Fibroblast of mammary gland (primary cell): ENCODE data around the gene KIF14.

Source experiments
- DNase-seq: peaks from one replicate; pipeline ENCODE4 v3.0.0-alpha.2; 2010; ENCODE audit warnings: low read depth
- H3K4me3 ChIP-seq: 2 replicates; pipeline ENCODE4 v1.5.1; 2011; ENCODE audit warnings: low read depth, mild to moderate bottlenecking, low read length, moderate library complexity; ENCODE audit not compliant: control insufficient read depth
- TF ChIP-seq, protein P1 (sequence below): conservative IDR thresholded peaks from 2 replicates; pipeline ENCODE4 v1.5.1; 2011; ENCODE audit warnings: low read depth, low read length, inconsistent platforms; ENCODE audit not compliant: control insufficient read depth, insufficient read depth

The KIF14 gene

DNA sequence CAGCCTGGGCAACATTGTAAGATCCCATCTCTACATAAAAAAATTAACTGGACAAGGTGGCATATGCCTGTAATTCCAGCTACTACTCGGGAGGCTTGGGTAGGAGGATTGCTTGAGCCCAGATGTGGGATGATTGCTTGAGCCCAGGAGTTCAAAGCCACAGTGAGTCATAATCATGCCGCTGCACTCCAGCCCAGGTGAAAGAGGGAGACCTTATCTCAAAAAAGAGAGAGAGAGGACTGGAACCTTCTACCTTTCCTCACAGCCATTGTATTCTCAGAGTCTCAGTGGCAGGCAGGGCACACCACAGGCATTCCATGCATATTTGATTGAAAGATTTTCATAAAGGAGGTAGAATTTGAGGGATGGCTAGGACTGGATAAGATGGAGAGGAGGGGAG, 78.4 kb downstream of the KIF14 start:
- TF ChIP-seq, protein P1, sequence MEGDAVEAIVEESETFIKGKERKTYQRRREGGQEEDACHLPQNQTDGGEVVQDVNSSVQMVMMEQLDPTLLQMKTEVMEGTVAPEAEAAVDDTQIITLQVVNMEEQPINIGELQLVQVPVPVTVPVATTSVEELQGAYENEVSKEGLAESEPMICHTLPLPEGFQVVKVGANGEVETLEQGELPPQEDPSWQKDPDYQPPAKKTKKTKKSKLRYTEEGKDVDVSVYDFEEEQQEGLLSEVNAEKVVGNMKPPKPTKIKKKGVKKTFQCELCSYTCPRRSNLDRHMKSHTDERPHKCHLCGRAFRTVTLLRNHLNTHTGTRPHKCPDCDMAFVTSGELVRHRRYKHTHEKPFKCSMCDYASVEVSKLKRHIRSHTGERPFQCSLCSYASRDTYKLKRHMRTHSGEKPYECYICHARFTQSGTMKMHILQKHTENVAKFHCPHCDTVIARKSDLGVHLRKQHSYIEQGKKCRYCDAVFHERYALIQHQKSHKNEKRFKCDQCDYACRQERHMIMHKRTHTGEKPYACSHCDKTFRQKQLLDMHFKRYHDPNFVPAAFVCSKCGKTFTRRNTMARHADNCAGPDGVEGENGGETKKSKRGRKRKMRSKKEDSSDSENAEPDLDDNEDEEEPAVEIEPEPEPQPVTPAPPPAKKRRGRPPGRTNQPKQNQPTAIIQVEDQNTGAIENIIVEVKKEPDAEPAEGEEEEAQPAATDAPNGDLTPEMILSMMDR: no peak
- no peak overlapping the region for H3K4me3 ChIP-seq
- no peak for DNase-seq

DNA sequence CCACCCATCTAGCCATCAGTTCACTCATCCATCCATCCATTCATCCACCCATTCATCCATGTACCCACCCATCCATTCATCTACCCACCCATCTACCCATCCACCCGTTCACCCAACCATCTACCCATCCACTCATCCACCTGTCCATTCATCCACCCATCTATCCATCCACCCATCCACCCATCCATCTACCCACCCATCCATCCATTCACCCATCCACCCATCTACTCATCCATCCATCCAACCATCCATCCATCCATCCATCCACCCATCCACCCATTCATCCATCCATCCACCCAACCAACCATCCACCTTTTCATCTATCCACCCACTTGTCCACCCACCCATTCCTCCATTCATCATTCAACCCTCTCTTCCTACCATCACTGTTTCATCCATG, 80.3 kb downstream of the KIF14 start:
- TF ChIP-seq, protein P1: no peak
- H3K4me3 ChIP-seq: no peak overlapping the region
- no peak for DNase-seq

DNA sequence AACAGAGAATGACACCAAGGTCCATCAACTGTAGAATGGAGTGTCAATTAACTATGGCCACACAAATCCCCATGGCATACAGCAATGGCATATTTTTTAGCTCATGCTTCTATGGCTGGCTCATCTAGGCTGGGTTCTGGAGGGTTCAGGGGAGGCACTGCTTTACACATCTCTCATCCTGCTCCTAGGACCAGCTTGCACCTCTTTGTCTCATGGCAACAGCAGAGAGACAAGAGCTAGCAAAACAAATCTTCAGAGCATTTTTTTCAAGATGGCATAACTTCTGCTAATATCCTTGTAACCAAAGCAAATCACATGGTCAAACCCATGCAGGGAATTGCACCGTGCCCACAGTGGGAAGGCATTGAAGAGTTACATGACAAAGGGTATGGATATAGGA, 82.4 kb downstream of the KIF14 start:
- H3K4me3 ChIP-seq: no peak overlapping the region
- TF ChIP-seq, protein P1: no peak
- DNase-seq: no peak

DNA sequence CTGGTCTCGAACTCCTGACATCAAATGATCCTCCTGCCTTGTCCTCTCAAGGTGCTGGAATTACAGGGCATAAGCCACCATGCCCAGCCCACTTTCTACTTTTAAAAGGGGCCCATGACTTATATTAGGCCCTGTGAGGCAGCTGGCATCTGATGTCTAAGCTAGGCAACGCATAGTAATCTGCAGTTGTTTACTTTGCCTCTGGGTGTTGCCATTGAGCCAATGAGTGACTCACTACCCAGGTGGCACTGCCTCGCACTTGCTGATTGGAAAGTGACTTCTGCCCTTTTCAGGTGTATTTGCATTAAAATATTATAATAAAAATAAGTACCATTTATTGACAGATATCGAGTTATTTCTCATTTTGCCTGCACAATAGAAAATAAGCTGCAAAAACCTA, 84.9 kb downstream of the KIF14 start:
- TF ChIP-seq, protein P1: no peak
- peak; percentile 36 for DNase-seq
- no peak overlapping the region for H3K4me3 ChIP-seq

DNA sequence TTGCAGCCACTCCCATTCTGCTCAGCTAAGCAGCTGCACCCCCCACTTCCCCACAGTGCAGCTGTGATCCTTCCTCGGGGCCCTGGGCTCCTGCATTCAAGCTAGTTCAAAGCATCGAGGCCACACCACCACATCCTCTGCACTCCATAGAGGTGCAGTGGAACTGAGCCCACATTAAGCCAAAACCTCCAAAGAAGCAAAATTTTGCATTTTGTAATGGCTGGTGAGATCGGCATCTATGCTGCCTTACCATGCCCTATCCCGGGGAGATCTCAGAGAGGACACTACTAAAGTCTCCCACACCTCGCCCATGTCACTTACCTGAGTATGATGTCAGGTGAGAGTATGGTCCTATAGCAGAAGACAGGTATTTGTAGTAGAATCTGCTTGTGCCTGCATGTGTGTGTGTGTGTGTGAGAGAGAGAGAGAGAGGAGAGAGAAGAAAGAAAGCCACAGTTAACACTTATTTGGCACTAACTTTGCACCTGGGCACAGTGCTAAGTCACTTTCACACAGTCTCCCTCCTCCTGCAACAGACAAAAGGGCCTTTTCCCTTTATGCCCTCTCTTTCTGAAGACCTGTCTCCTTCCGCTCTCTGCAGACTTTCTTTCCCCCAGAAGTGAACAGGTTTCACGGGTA, 89.8 kb downstream of the KIF14 start:
- DNase-seq: no peak
- H3K4me3 ChIP-seq: no peak overlapping the region
- TF ChIP-seq, protein P1: no peak

DNA sequence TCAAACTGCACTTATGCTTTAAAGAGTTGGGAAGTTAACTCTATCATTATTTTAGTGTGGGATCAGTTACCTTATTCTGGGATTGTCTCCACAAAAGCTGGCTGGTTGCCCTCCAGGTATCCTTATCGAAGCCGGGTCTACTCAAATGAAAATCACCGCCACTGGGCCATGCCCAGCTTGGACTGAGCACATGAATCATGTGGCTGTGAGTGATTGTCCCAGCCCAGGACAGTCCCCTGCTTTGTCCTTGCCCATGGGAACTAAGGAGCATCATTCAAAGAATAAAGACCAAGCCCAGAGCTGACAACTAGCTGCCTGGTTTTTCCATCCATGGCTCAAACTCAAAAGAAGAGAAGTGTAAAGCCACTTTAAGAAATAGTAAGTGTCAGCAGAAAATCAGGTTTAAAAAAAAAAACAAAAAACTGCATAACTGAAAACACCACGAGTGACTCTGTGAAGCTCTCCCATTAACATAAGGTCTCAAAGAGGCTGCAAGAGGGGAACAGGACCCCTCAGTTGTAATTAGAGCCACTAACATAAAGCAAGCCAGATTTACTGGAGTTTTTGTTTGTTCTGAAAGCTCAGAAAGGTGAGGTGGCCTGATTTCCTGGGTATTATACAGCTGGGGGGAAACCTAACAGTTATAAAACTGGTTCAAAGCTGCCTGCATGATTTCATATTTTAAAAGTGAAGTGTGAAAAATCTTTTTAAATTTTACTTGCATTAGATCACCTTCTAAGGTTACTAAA, 91.5 kb downstream of the KIF14 start:
- TF ChIP-seq, protein P1: no peak
- DNase-seq: no peak
- no peak overlapping the region for H3K4me3 ChIP-seq
